Gastrocnemius medialis (tissue), 4 donors: ENCODE results near the gene SLC47A2. TPM values are rescaled to one million over a fixed set of nuclear protein-coding genes. Genes with fewer than 3 reads are reported as not detected.

Experiments
- ATAC-seq, 2 donors: fragments of 150-250 bp; one replicate each; pipeline ENCODE4 v1.9.1; 2016
- DNase-seq, 2 donors: peaks; one replicate each; pipeline ENCODE4 v3.0.0-alpha.2; 2019
- H3K27ac ChIP-seq, 4 donors: fragments of 200-600 bp; sonication (generic); 1 replicate in 1 of 4; 2 replicates in 3 of 4; pipeline ENCODE4 v1.5.1; 2016 to 2018; ENCODE audit warnings: mild to moderate bottlenecking in 2 of 4, moderate library complexity in 1 of 4
- H3K27me3 ChIP-seq, 3 donors: fragments of 200-600 bp; sonication (generic) in 2 of 3; 1 replicate in 1 of 3; 2 replicates in 2 of 3; pipeline versions ENCODE4 v1.5.1 to v1.6.0; 2016 to 2019; ENCODE audit warnings: mild to moderate bottlenecking in 1 of 3, moderate library complexity in 1 of 3
- H3K36me3 ChIP-seq, 2 donors: fragments of 200-600 bp; sonication (generic) in 1 of 2; one replicate each; pipeline ENCODE4 v1.5.1; 2017 to 2018
- H3K4me1 ChIP-seq, 2 donors: fragments of 200-600 bp; sonication (generic) in 1 of 2; one replicate each; pipeline ENCODE4 v1.5.1; 2016 to 2017; ENCODE audit warnings: mild to moderate bottlenecking in 2 of 2
- H3K4me3 ChIP-seq, 4 donors: fragments of 200-600 bp; sonication (generic) in 3 of 4; 1 replicate in 1 of 4; 2 replicates in 3 of 4; pipeline ENCODE4 v1.5.1; 2016 to 2019; ENCODE audit warnings: mild to moderate bottlenecking in 2 of 4
- H3K9me3 ChIP-seq, 3 donors: fragments of 200-600 bp; sonication (generic) in 2 of 3; 1 replicate in 1 of 3; 2 replicates in 2 of 3; pipeline ENCODE4 v1.5.1; 2016 to 2019
- POLR2A ChIP-seq, 2 donors: fragments of 450-650 bp; IDR thresholded peaks; one replicate each; pipeline ENCODE4 v1.6.1; 2017; ENCODE audit warnings: antibody characterized with exemption in 2 of 2, mild to moderate bottlenecking in 2 of 2, moderate library complexity in 2 of 2
- in situ Hi-C, 4 donors: fragments of 200-750 bp; cut with MboI; loops; one replicate each; pipeline versions ENCODE4 v1.15.0 to v1.8.0; 2017; ENCODE audit warnings: low sequenced_read_pairs in 4 of 4
- intact Hi-C: fragments of 100-400 bp; cut with DNase I; formaldehyde crosslinking; loops from one replicate; pipeline ENCODE4 v1.15.1; 2023; ENCODE audit warnings: low total_unique reads
- total RNA-seq, 4 donors: library from RNA; depleted of rRNA; stranded (reverse); fragments of >200 nt; gene quantifications; one replicate each; pipeline versions ENCODE4 v1.1.0 to v1.2.3, GENCODE V29; 2016
- TF ChIP-seq, protein P1 (sequence below), 5 experiments: fragments of 450-650 bp in 3 of 5; fragments of 200-600 bp in 2 of 5; sonication (generic) in 2 of 5; IDR thresholded peaks in 4 of 5; conservative IDR thresholded peaks in 1 of 5; 1 replicate in 4 of 5; 2 replicates in 1 of 5; pipeline ENCODE4 v1.5.1; 2016 to 2019; ENCODE audit warnings: antibody characterized with exemption in 5 of 5, mild to moderate bottlenecking in 3 of 5, moderate library complexity in 3 of 5

SLC47A2 gene
- total RNA-seq, 4 donors from 2014 or later: 0.15 to 1.0 TPM; not detected in 2

- in situ Hi-C loops: no loop called here
- peaks cover 34 to 39% of the 10 kb centered on the region in 2 donors for H3K4me1 ChIP-seq
- peak overlapping the region; percentile 91 to 98 (median 94) for H3K27ac ChIP-seq
- H3K27me3 ChIP-seq: no peaks in the 10 kb centered on the region
- TF ChIP-seq, protein P1, sequence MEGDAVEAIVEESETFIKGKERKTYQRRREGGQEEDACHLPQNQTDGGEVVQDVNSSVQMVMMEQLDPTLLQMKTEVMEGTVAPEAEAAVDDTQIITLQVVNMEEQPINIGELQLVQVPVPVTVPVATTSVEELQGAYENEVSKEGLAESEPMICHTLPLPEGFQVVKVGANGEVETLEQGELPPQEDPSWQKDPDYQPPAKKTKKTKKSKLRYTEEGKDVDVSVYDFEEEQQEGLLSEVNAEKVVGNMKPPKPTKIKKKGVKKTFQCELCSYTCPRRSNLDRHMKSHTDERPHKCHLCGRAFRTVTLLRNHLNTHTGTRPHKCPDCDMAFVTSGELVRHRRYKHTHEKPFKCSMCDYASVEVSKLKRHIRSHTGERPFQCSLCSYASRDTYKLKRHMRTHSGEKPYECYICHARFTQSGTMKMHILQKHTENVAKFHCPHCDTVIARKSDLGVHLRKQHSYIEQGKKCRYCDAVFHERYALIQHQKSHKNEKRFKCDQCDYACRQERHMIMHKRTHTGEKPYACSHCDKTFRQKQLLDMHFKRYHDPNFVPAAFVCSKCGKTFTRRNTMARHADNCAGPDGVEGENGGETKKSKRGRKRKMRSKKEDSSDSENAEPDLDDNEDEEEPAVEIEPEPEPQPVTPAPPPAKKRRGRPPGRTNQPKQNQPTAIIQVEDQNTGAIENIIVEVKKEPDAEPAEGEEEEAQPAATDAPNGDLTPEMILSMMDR (IDR thresholded peaks at IDR 0.05 in 4 of 5, conservative IDR thresholded peaks at IDR 0.05 in 1 of 5): no peak
- no peak for TF ChIP-seq POLR2A (IDR thresholded peaks at IDR 0.05)
- no peaks in the 10 kb centered on the region for H3K9me3 ChIP-seq
- DNase-seq: no peak
- no peaks in the 10 kb centered on the region for H3K36me3 ChIP-seq
- no peak for ATAC-seq
- intact Hi-C loops: no loop called here
- H3K4me3 ChIP-seq: no peak overlapping the region
Observed at GRCh38 chr17:19726631-19727376, 10.4 kb upstream of the SLC47A2 start.

- no peak for DNase-seq
- H3K9me3 ChIP-seq: no peaks in the 10 kb centered on the region
- no peaks in the 10 kb centered on the region for H3K36me3 ChIP-seq
- intact Hi-C loops (no loop called here), in situ Hi-C loops (no loop called here)
- no peak overlapping the region for H3K4me3 ChIP-seq
- H3K4me1 ChIP-seq: peaks cover 34 to 39% of the 10 kb centered on the region in 2 donors
- no peaks in the 10 kb centered on the region for H3K27me3 ChIP-seq
- no peak for TF ChIP-seq POLR2A (IDR thresholded peaks at IDR 0.05)
- TF ChIP-seq, protein P1 (IDR thresholded peaks at IDR 0.05 in 4 of 5, conservative IDR thresholded peaks at IDR 0.05 in 1 of 5): no peak
- peak overlapping the region; percentile 7 to 98 (median 94) for H3K27ac ChIP-seq
- no peak for ATAC-seq
Observed at GRCh38 chr17:19725486-19725885, 9.1 kb upstream of the SLC47A2 start.

DNA sequence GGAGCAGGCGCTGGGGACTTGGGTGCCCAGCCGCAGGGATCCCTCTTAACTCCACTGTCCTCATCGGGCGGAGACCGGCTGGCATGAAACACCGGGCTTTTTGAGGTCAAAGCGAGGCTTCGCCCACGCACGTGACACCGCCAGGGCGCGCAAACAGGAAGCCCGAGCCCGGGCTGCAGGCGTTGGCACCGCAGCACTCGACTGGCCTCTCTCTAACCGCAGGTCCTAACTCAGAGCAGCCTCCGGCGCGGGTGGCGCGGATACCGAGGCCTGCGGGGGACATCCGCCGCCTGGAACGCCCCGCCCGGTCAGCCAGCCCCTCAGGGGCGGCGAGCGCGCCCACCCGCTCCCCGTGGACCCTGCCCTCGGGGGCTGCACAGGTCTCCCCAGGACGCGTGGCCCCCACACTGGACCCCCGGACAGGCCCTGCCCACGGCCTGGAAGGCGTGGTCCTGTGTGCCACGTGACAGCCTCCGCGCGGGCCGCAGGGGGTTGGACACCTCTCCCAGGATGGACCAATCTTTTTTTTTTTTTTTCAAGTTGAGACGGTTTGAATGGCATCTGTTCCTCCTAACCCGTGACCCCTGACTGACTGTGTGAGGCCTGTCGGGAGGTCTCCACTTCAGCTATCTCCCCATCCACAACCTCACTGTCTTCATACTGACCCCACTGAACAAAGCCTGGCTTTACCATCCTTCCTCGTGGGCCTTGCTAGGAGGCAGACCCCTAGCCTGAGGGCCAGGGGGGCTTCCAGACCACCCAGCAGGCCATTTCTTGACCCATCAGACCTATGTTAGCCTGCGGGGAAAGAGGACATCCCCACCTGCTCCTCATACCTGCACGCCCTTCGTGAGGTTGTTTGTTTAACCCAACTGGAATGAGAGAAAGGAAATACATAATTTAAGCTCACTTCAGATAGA is 8.4 kb upstream of the SLC47A2 start:
- in situ Hi-C loops (no loop called here), intact Hi-C loops (loop anchor here (1.0 kb wide), 1 partner anchor 29 kb away; no protein-coding TSS in a partner anchor)
- TF ChIP-seq, protein P1 (IDR thresholded peaks at IDR 0.05 in 4 of 5, conservative IDR thresholded peaks at IDR 0.05 in 1 of 5): no peak
- TF ChIP-seq POLR2A (IDR thresholded peaks at IDR 0.05): no peak
- Histone ChIP-seq H3K4me3 (peak overlapping the region; percentile 38 to 55 (median 45)), H3K27me3 (no peaks in the 10 kb centered on the region), H3K27ac (peak overlapping the region; percentile 75 to 98 (median 94)), H3K4me1 (peaks cover 34 to 39% of the 10 kb centered on the region in 2 donors), H3K9me3 (no peaks in the 10 kb centered on the region), H3K36me3 (no peaks in the 10 kb centered on the region)
- peak; percentile 53 to 75 for DNase-seq
- ATAC-seq: peak in 1 of 2 donors; percentile 13

- intact Hi-C loops: loop anchor here (1.0 kb wide), 1 partner anchor 29 kb away; no protein-coding TSS in a partner anchor
- no peaks in the 10 kb centered on the region for H3K36me3 ChIP-seq
- no peaks in the 10 kb centered on the region for H3K27me3 ChIP-seq
- no peaks in the 10 kb centered on the region for H3K9me3 ChIP-seq
- peak overlapping the region; percentile 38 to 55 (median 45) for H3K4me3 ChIP-seq
- ATAC-seq (no peak), DNase-seq (no peak)
- H3K27ac ChIP-seq: peak overlapping the region; percentile 75 to 98 (median 94)
- in situ Hi-C loops: no loop called here
- TF ChIP-seq POLR2A (IDR thresholded peaks at IDR 0.05): no peak
- TF ChIP-seq, protein P1 (IDR thresholded peaks at IDR 0.05 in 4 of 5, conservative IDR thresholded peaks at IDR 0.05 in 1 of 5): no peak
- peaks cover 34 to 39% of the 10 kb centered on the region in 2 donors for H3K4me1 ChIP-seq
Observed at GRCh38 chr17:19723964-19724363, 7.6 kb upstream of the SLC47A2 start.
